GM18870 (cell line): ENCODE data around the gene TPCN2.

Experiments used
- ATAC-seq: cut with Tn5 transposase; IDR thresholded peaks from one replicate; pipeline ENCODE4 v1.9.1; 2021; ENCODE audit warnings: moderate library complexity; ENCODE audit not compliant: unreplicated experiment

TPCN2 gene

GRCh38 chr11:69010361-69010891 lies 38.3 kb upstream of the TPCN2 start:
- ATAC-seq = no peak

DNA sequence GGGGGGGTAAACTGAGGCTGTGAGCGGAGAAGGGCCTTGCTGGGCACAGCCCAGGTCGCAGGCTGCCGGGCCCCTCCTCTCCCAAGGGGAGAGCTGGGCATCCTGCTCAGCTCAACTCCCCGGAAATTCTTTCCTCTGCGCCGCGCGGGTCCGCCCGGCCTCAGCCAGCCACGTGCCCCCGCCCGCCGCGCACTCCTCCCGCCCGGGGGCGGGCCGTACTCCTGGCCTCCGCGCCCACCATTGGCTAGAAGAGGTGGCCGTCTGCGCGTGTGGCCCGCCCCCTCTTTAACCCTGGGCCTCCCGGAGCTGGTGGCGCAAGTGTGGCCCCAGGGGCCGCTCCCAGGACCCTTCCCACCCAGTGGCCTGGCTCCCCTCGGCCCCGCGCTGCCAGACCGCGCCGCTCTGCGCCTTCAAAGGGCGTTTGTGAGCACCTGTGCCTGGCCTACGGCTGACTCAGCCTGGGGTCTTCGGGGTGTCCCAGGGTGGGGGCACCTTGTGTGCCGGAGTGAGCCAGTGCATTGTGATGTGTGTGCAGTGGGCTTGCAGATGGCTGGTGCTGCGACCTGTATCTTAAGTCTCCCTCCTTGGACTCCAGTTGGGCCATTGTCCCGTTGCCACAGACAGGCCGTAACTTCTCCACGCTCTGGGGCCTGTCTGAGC lies 37.6 kb upstream of the TPCN2 start:
- no peak for ATAC-seq

DNA sequence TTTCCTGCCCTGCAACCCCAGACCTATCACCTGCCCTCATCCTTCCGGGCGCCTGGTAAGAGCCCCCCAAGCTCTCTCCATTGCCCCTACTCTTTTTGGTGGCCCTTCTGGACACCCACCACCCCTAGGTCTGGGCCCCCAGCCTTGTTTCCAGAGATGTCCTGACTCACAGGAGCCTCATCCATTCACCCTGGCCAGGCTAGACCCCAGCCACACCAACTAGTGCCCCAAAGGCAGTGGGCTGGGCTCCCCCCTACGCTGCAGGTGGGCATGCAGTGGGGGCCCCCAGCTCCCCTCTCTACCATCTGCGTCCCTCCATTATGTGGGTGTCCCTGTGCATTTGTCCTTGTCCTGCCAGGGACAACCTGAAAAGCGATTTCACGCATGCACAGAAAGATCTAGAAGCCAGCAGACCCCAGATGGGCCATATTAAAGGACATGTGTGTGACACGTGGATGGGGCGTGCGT lies 37.1 kb upstream of the TPCN2 start:
- no peak for ATAC-seq

DNA sequence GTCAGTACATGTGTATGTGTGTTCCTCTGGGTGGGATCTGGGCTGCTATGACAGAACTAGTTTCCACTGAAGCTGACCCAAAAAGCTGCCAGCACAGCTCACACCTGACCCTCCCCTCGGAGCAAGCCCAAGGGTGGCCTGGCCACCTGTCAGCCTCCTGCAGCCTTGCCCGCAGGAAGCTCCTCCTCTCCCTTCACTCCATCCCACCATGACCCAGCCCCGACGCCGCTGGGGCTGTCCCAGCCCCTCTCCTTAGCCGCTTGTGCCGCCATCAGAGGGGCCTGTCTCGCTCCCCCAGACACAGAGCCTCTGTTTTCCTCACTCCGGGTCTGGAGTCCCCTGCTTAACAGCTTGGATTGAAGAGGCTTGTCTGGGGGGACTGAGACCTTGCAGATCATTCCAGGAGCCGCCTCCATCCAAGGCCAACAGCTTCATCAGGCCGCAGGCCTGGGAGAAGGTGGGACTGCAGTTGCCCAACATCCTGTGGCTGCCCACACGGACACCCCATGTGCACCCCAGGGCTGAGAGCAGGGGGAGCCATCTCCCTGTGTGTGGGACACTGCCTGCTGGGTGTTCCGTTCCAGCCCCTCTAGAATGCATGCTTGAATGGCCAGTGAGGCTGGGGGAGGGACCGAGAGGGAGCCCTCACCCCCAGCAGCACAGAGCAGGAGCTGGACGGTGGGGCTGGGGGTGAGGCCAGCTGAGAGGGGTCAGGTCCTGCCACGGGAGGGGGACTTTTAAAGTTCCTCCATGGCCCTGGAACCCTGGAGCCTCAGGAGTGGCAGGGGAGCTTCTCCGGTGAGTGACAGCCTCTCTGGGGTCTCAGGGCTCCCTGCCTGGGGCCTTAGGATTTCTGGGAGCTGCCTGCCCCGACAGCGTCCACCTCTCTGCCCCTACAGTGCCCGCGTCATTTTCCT lies 36.4 kb upstream of the TPCN2 start:
- no peak for ATAC-seq

DNA sequence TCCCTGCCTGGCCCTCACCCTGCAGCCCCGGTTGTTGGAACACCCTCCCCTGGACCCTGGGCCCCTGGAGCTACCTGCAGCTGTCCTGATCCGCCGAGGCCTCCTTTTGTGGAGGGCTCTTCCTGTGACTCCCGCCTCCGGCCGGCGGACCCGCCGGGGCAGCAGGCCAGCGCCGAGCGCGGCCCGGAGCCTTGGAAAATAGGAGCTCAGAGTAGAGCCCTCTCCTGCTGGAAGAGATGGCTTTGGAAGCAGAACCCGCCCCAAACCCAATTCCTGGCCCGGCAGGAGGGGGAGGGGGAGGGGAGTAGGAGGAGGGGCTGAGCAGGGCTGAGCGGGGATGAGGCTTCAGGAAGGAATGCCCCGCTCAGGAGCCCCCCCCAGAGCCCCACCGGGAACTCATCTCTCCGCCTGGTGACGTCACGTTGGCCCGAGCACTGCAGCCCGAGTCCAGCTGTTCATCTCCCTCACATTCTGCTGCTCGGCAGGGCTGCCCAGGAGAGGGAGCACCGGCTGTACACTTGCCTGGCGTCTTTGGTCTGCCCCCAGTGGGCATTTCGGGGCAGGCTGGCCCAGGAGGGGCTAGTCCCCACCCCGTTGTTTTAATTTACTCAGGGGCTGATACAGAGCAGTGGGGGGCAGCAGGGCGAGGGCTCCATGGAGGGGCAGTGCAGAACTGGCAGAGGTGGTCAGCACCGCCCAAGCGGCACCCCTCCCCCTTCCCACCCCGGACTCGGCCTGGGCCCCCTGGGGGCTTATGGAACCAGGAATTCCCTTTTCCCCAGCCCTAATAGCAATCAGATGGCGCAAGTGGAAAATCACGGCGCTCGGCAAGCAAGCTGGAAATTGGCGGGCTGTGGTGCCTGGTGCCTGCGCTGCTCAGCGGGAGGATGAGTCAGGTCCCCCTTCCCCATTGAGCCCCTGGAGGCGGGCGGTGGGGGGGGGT lies 35.5 kb upstream of the TPCN2 start, which contains the start of gene MRGPRF:
Gene MRGPRF (minus strand): TSS at position 238 of the 943 bp plus-strand sequence. CDS start 3,345 bp downstream, outside the sequence.
- ATAC-seq = no peak

GRCh38 chr11:69014084-69014851 lies 34.5 kb upstream of the TPCN2 start:
- ATAC-seq = no peak

GRCh38 chr11:69014898-69015549 lies 33.7 kb upstream of the TPCN2 start:
- no peak for ATAC-seq

- no peak for ATAC-seq
Measured at GRCh38 chr11:69017951-69018350, 30.8 kb upstream of the TPCN2 start.

GRCh38 chr11:69018924-69019323 lies 29.8 kb upstream of the TPCN2 start:
- no peak for ATAC-seq

GRCh38 chr11:69022260-69022659 lies 26.5 kb upstream of the TPCN2 start:
- no peak for ATAC-seq

GRCh38 chr11:69024509-69024908 lies 24.2 kb upstream of the TPCN2 start:
- ATAC-seq = no peak

- no peak for ATAC-seq
Measured at GRCh38 chr11:69027704-69028372, 20.9 kb upstream of the TPCN2 start.

- ATAC-seq = no peak
Measured at GRCh38 chr11:69030301-69030700, 18.4 kb upstream of the TPCN2 start.

DNA sequence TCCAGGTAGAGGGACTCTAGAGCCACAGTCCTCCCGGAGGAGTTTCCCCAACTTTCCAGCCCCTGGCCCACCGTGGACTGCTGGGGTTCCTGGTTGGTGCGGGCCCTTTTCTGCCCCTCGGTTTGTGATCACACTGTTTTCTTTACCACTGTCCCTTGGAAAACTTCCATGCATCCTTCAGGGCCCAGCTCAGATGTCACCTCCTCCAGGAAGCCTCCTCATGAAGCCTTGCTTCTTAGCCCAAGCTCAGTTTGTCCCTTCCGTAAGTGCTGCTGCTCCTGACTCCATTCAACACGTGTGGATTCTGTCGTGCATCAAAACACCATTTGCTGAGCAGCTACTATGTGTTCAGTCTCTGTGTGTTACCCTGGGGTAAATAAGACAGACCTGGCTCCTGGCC lies 15.9 kb upstream of the TPCN2 start:
- no peak for ATAC-seq

- no peak for ATAC-seq
Measured at GRCh38 chr11:69033431-69033830, 15.3 kb upstream of the TPCN2 start.

GRCh38 chr11:69034123-69034867 lies 14.4 kb upstream of the TPCN2 start:
- ATAC-seq = no peak

DNA sequence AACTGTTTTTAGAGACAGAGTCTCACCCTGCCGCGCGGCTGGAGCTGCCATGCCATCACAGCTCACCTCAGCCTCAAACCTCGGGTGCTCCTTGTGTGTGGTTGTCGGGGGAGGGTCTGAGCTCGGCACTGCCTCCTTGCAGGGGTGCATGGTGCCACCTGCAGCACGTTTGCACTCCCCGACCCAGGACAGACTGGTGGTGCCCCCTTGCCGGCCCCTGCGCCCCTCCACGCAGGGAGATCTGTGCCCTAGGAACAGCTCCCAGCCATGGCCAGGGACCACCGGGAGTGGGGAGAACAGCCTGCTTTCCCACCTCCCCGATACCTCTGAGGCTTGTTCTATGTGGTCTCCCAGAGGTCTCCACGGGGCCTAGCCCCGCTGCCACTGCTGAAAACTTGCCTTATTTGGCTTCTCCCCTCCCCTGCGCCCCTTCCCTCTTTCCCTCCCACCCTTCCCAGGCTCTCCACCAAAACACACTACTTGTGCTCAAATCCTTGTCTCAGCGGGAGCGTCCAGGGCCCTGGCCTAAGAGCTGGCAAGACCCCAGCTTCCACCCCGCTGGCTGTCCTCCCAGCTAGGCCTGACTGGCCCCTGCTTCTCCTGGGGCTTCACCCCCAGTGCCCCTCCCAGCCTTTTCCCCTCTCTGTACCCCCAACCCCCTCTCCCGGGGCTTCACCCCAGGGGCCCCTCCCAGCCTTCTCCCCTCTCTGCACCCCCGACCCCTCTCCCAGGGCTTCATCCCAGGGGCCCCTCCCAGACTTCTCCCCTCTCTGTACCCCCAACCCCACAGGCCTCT lies 13.4 kb upstream of the TPCN2 start:
- ATAC-seq = no peak
